Gastrocnemius medialis (tissue), 4 donors: ENCODE measurements around the gene CLSTN1.

Experiments
- POLR2A ChIP-seq, 2 donors: fragments of 450-650 bp; IDR thresholded peaks; one replicate each; pipeline ENCODE4 v1.6.1; 2017; ENCODE audit warnings: antibody characterized with exemption in 2 of 2, mild to moderate bottlenecking in 2 of 2, moderate library complexity in 2 of 2
- TF ChIP-seq, protein P1 (sequence below), 5 experiments: fragments of 450-650 bp in 3 of 5; fragments of 200-600 bp in 2 of 5; sonication (generic) in 2 of 5; IDR thresholded peaks in 4 of 5; conservative IDR thresholded peaks in 1 of 5; 1 replicate in 4 of 5; 2 replicates in 1 of 5; pipeline ENCODE4 v1.5.1; 2016 to 2019; ENCODE audit warnings: antibody characterized with exemption in 5 of 5, mild to moderate bottlenecking in 3 of 5, moderate library complexity in 3 of 5

DNA sequence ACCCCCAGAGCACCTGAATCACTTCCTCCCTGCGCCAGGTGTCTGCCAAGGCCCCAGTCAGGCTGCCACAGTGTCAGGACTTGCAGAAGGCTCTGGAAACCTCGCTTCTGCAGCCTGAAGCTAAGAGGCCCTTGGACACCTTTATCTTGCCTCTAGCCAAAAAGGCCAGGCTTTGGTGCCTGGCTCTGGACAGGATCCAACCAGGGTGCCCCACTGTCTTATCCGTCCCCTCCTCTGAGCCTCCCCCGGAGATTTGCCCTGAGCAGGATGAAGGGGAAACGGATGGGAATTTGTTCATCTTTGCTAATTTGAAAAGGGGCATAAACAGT is 12.8 kb upstream of the CLSTN1 start:
- TF ChIP-seq, protein P1, sequence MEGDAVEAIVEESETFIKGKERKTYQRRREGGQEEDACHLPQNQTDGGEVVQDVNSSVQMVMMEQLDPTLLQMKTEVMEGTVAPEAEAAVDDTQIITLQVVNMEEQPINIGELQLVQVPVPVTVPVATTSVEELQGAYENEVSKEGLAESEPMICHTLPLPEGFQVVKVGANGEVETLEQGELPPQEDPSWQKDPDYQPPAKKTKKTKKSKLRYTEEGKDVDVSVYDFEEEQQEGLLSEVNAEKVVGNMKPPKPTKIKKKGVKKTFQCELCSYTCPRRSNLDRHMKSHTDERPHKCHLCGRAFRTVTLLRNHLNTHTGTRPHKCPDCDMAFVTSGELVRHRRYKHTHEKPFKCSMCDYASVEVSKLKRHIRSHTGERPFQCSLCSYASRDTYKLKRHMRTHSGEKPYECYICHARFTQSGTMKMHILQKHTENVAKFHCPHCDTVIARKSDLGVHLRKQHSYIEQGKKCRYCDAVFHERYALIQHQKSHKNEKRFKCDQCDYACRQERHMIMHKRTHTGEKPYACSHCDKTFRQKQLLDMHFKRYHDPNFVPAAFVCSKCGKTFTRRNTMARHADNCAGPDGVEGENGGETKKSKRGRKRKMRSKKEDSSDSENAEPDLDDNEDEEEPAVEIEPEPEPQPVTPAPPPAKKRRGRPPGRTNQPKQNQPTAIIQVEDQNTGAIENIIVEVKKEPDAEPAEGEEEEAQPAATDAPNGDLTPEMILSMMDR (IDR thresholded peaks at IDR 0.05 in 4 of 5, conservative IDR thresholded peaks at IDR 0.05 in 1 of 5), result no peak
- no peak for TF ChIP-seq POLR2A (IDR thresholded peaks at IDR 0.05)
